Endothelial cell of hepatic sinusoid (primary cell): ENCODE data around the gene SORCS2.

Experiments
- in situ Hi-C: cut with HindIII; loops from 2 replicates; pipeline ENCODE4 v1.10.0; 2017; ENCODE audit warnings: low sequenced_read_pairs

Gene SORCS2

DNA sequence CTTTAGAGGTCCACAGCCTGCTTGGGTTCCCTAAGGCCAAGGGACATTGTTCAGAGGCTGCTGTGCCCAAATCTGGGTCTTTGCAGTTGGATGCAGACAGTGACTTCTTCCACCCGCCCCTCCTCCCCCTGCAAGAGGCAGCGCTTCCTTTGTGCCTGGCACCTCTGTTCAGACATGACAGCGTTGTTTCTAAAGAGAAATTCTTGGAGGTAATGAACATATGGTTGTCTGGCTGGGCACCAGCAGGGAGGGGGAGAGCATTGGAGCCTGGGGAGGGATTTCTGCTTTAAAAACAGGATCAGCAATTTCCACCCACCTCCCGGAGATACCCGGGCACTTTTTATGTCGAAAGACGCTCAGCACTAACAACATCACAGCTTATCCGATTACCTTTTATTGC, 190.9 kb downstream of the SORCS2 start:
- in situ Hi-C loops = no loop called here

DNA sequence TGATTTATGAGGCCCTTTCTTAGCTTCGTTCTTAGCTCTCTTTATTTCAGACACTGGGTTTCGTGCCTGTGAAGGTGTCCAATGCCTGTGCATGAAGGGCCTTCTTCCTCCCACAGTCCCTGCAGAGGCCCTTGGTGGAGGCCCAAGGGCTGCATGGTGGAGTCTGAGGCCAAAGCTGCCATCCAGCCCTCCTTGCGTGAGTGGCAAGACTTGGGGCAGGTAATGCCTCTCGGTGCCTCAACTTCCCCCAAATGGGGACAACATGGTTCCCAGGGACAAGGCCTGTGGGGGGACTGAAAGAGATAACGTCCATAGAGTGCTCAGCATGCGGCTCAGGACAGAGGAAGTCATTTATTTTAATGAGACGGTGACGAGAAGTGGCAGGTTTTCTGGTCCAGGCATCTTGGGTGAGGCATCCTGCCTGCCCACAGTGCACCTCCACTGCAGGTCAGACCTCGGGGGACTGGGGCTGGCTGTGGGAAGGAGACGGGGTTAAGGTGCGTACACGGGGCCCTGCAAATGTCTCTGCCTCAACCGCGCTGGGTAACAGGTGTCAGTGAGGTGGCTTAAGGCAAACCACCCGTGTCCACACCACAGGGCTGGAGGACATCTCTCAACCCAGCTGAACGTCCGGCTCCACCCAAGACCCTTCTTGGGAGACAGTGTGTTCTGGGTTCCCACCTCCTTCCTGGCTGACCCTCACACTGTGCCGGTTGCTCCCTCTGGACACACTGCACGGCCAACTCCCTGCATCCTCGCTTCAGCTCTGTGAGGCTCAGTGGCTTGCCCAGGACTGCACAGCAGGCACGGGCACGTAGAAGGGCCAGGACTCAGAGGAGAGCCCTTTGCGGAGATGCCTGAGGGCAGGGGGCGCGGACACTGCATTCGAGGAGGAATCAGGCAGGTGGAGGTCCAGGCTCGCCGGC, 191.9 kb downstream of the SORCS2 start:
- in situ Hi-C loops = no loop called here

DNA sequence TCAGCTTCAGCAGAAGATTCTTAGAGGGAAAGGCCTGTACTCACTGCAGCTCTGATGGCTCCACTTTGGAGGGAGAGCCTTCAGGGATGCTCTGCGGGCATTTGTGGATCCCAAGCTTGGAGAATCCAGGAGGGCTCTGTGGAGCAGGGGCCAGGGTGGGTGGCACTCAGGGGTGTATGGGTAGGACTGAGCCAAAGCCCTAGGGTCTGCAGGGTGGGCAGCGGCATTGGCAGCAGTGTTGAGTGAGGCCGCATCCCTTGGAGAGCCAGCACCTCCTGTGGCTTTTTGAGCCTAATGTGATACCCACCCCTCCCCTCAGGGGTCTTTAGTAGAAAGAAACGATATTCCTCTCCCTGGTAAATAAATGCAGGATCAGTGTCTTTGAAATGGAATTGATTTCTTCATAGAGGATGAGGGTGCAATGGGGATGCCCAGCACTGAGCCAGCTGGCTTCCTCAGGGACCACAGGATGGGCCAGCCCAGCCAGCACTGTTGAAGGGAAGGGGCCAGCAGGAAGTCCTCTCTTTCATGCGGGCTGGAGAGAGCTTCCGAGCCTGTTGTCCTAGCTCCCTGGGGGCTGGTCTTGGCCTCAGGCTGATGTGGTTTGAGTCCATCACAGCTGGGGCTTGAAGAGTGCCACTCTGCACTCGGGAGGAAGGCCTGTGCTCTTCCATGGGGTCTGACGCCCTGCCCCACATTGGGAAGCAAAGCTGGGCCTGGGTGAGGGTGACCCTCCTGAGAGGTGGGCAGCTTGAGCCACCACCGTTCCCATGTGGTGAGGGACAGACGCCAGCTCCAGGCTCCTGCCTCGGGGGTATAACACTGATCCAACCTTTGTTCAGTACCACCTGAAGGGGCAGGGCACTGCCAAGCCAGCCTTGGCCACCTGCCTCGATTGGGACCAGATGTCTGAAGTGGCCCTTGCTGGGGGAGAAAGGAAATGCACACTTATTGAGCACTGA, 192.9 kb downstream of the SORCS2 start:
- in situ Hi-C loops = no loop called here

DNA sequence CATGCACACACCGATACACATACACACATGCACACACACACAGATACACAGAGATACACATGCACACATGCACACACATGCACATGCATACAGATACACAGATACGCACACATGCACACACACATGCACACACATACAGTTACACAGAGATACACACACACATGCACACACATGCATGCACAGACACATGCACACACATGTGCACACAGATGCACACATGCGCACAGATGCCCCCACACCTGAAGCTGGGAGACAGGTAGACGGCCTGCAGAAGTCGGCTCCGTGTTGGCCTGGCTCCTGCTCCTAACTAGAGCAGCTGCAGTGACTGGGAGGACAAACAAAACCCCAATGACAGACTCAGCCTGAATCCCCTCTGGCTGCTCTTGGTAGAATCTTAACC, 195.6 kb downstream of the SORCS2 start:
- in situ Hi-C loops = no loop called here

DNA sequence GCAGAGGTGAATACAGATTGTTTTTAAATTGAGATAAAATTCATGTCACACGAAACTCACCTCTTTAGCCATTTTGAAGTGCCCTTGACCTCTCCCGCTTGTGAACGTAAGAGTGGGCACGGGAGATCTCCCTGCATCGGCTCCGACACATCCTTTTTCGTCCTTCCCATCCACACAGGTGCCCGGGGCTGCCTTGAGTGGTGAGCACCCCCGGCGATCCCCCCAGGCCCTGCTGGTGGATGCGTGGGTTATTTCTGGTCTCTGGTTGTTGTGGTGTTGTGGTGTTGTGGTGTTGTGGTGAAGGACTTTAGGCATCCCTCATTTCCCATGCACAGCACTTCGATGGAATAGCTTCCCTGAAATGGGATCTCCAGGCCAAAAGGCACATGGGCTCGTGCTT, 196.3 kb downstream of the SORCS2 start:
- in situ Hi-C loops = no loop called here

DNA sequence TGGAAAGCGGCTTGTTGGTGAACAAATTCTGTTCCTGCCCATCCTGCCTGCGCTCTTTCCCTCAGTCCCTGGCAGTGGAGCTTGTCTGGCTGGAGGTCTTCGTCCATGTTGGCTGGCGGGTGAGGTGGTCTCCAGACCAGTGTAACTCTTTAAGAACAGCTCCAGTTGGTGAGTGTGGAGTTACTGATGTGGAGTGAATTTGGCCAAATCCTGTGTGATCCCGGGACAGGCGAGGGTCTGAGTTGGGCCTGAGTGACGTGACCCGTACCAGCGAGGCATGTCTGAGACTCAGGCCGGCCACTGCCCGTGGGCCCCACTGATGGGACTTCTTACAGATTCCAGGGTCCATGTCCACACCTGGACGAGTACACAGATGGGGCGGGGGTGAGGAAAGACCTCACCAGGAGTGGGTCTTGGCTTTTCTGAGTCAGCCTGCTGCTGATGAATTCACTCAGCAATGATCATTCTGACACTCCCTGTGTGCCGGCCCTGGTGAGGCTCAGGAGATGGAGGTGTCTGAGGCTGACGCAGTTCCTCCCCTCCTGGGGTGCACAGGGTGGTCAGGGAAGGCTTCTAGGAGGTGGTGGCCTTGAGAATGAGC, 196.9 kb downstream of the SORCS2 start:
- in situ Hi-C loops = no loop called here

DNA sequence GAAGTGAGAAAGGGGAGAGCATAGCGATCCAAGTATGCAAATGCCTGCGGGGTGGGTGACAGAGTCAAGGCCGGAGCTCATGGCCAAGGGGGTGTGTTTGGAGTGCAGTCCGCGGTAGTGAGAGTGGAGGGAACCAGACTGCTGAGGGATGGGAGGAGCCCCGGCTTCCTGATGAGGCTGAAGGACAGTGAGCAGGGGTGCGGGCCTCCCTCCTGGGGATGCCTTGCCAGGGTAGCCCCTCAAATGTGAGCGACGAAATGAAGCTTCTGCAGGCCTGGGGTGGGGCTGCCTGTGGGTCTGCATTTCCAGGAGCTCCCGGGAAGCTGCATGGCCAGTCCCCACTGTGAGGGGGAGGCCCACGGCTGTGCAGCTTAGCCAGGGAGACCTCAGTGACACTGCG, 197.4 kb downstream of the SORCS2 start:
- in situ Hi-C loops = loop anchor here (10.0 kb wide), 1 partner anchor 305 kb away; no protein-coding TSS in a partner anchor

DNA sequence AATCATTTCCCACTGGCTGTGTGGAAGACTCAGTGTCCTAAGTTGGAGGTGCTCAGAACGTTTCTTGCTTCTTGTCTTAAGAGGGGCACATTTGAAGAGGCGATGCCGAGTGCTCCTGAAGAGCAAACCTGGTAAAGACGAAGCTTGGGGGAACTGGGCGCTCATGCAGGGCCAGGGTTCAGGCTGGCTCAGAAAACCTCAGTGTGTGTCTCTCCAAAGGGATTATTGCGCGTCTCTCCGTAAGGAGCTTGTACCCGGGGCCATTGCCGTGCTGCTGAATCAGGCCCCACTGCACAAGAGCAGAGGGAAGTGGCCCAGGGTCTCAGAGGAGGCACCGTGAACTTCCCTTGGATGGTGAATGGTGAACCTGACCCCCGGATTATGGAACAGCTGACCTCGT, 198.0 kb downstream of the SORCS2 start:
- in situ Hi-C loops = loop anchor here (10.0 kb wide), 1 partner anchor 304 kb away; no protein-coding TSS in a partner anchor

DNA sequence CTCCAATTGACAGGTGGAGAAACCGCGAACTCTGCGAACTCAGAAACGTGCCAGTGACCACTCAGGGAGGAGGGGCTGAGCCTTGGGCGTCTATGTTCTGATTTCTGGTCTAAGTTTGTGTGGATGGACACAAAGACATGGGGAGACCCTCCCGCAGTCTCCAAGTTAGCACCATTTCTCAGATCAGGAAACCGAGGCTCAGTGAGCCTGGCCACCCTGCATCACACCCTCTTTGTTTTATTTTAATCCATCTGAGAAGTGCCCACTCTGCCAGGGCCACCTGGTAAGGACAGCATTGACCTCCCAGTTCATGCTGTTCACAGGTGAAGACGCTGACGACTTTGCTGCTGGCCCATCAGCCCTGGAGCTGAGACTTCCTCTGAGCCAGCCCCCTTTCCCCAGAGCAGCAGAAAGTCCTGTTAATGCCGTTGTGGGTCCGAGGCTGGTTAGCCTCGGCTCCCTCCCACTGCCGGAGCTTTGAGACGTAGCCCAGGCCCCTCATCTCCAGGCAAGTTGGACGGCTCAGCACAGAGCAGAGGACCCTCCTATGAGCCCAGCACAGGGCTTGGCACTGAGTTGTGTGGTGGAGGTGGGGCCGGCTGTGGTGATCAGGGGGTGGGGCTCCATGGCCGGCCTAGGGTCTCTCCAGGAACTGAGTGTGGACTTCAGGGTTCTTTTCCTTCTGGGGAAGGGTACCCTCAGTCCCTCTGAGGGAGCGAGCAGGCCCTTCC, 198.7 kb downstream of the SORCS2 start:
- in situ Hi-C loops = loop anchor here (10.0 kb wide), 1 partner anchor 304 kb away; no protein-coding TSS in a partner anchor

DNA sequence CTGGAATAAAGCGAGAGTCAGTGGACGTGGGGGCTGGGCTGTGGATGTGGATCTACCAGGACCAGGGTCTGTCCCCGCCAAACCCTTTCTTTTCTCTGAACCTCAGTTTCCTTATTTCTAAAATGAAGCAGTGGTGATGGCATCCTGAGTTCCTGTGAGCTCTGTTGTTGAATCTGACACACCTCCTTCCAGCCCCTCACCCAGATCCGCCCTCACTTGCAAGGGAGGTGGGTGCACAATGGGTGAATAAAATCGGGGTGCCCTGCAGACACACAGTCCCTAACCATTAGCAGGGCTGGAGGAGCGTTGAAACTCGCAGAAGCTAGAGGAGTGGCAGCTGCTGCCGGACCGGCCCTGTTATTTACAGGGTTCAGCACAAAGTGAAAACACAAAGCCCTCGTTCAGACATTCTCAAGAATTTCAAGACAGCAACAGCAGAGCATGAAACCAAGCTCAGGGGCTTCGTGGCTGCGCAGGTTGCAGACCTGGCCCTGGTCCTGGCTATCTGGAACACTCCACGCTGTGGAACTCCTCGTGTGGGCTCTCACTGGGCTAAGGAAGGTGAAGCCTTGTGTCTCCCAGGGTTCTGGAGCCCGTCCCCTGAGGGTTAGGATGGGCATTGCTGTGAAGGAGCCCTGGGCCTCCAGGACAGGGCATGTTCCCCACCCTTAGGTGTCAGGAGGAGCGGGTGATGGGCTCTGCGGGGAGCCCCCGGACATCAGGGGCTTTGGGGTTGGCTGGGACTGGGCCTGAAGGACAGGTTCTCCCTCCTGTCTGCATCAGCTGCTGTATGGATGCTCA, 199.5 kb downstream of the SORCS2 start:
- in situ Hi-C loops = loop anchor here (10.0 kb wide), 1 partner anchor 303 kb away; no protein-coding TSS in a partner anchor

DNA sequence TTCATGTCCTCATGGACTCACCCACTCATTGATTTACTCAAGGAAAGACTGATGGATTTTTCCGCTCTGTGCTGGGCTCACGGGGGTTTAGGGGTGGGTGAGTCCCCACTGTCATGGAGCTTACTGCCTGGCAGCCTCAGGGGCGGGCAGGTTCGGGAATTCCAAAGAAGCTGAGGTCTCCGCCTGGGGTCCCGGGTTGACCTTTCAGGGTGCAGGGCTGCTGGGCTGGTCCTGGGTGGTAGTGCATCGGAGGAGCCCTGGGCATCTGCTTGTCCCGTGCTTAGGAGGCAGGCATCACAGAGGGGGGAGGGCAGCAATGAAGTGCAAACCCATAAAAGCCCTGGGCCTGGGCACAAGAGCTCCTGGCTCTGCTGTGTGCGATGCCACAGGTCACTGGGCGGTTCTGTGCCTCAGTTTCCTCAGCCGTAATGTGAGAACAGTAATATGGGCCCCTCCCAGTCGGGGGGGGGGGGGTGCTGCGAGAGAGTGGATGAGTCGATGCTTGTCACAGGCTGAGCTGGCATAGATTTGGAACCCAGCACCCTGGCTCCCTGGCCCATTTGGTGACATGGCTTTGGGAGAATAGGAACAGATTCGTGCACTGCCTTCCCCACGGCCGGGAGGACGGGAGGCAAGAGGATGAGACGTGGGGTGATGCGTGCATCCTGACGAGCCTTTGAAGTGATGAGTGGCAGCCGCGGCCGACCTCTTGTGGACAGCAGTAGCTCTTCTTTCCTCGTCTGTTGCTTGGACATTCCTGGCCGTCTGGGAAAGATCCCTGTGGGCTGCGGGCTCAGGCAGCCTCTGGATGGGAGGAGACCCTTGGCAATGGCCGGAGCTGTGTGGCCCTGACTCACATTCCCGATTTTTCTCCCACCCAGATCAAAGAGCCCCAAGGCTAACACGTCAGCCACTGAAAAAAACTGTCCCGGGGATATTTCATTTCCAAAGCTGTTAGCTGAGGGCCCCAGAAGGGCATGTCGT, 200.4 kb downstream of the SORCS2 start:
- in situ Hi-C loops = loop anchor here (10.0 kb wide), 1 partner anchor 302 kb away; no protein-coding TSS in a partner anchor

DNA sequence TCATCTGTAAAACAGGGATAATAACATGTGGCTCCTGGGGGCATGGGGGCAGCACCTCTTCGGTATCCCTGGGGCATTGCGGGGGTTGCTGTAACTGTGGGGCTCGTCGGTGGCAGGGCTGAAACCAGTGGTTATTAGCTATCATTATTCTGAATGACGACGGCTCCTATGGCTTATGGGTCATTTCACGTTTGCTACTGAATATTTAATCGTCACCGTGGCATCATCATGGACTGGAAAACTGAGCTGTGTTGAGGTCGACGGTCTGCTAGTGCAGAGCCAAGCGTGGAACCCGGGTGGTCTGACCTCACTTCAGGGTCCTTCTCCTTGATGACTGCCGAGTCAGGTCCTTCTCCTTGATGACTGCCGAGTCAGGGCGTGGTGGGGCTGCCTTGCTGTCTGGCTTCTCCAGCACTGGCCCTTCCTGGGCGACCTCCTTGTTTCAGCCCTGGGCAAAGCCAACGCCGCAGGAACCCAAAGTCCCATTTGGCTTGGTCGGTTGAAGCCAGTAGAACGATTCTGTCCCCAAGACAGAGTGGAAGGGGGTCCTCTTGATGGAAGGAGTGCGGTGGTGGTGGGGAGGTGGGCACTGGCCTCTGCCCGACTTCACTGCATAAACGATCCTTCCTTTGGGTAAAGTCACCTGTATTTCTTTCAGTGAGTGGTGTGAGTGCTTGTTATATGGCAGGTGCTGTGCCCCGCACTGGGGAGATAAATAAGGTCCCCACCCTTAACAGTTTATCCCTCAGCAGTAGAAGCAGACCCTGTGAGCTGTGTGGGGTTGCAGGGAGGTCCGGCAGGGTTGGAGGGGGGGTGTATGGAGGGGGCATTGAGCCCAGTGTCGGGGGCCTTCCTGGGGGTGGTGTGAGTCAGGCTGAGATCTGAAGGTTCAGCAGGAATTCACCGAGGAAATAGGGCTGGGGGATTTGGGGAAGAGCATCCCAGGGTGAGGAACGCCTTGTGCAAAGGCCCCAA, 201.6 kb downstream of the SORCS2 start:
- in situ Hi-C loops = loop anchor here (10.0 kb wide), 1 partner anchor 301 kb away; no protein-coding TSS in a partner anchor

DNA sequence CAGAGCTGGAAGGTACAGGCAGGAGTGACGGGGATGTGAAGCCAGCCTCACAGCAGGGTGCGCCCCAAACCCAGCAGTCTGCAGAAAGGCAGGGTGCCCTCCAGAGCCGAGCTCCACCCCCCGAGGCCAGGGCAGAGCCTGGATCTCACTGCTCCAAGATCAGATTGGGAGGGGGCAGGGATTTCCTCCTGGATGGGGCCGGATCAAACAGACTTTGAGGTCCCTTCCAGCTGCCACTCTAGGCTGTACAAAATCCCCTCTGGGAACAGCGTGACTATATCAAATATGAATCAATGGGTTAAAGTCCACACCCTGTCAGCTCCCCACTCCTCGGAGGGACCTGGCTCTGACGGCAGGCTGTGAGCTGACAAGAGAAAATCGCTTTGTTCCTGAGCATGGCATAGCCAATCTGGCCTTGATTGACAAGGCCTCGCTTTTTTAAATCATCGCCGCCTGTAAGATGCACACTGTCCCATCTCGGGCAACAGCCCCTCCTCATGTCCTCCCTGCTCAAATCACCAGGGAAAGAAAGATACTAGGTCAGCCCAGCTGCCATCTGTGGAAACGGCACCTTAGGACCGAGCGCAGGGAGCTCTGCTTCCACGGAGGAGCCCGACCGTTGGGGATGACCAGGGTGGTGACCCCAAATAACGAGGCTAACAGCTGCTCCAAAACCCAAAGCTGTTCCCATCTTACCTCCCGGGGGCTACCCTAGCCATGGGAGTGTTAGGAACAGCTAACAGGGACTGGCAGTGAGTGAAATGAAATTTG, 202.5 kb downstream of the SORCS2 start:
- in situ Hi-C loops = loop anchor here (10.0 kb wide), 1 partner anchor 300 kb away; no protein-coding TSS in a partner anchor

DNA sequence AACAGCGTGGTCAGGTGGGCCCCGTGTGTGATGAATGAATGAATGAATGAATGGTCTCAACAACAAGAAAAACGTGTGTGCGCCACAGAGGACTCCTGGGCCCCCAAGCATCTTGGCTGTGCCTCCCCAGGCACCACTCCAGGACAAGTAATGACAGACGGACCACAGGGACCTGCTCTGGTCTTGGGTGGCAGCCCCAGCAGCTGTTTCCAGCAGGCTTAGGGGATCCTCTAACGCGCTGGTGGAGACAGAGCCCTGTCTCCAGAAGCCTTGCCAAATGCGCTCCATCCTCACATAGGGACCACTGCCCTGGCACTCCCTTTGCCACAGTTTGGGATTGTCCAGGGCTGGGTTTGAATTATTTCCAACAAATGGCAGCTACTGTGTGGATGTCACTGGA, 203.3 kb downstream of the SORCS2 start:
- in situ Hi-C loops = loop anchor here (10.0 kb wide), 1 partner anchor 299 kb away; no protein-coding TSS in a partner anchor

DNA sequence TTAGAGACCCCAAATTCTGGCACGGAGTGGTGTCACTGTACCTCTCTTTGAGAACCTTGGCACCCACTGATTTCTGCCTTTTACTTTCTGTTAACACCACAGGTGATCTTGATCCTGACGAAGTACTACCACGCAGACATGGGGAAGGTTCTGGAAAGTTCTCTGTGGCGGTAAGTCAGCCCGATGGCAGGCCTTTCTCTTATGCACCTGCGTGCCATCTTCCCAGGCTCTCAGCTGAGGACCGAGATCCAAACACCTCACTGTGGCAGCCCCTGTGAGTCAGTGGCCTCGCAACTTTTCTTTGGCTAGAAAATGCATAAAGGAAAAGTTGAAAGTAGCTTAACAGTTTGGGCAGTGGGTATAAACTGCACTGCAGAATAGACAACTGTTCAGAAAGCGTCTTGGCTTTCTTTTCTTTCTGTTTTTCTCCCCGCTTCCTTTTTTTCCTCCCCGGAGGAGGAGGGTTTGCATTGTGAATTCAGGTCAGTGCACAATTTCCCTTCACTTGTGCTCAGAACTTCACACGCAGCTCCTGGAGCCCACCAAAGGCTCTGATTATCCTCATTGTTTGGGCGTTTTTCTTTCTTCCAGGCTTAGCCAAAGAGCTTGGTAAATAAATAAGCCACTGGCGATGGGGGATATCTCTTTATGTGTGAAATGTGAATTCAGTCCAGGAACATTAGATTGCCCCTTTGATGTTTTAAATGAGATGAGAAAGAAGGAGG, 204.0 kb downstream of the SORCS2 start:
- in situ Hi-C loops = loop anchor here (10.0 kb wide), 1 partner anchor 298 kb away; no protein-coding TSS in a partner anchor
